Activated B cell treated with CpG ODN at 0.5 μM for 24 hours (primary cell): ENCODE data around the gene IL1RAPL1. TPM values are rescaled to one million over a fixed set of nuclear protein-coding genes. Genes with fewer than 3 reads are reported as not detected.

Experiments
- ATAC-seq: fragments of 200-7000 bp; cut with Tn5 transposase; one replicate; pipeline ENCODE4 v1.10.0; 2021; ENCODE audit warnings: low read depth, mild to moderate bottlenecking, moderate library complexity
- CTCF ChIA-PET: fragments of 350-600 bp; sonication (Branson Sonifier 250); formaldehyde crosslinking; loops from one replicate; lab custom pipeline; 2021; ENCODE audit warnings: antibody characterized with exemption; lab: Charles Lee
- POLR2A ChIA-PET: fragments of 350-600 bp; sonication (Branson Sonifier 250); formaldehyde crosslinking; loops from one replicate; lab custom pipeline; 2021; ENCODE audit warnings: antibody characterized with exemption; lab: Charles Lee
- DNase-seq: peaks from one replicate; pipeline ENCODE4 v3.0.0; 2022
- H3K27ac Mint-ChIP-seq: one replicate; pipeline ENCODE4 v1.8.0; 2020; ENCODE audit warnings: mixed read lengths
- H3K27me3 Mint-ChIP-seq: one replicate; pipeline ENCODE4 v1.8.0; 2021; ENCODE audit warnings: mixed read lengths
- H3K36me3 Mint-ChIP-seq: one replicate; pipeline ENCODE4 v1.8.0; 2021; ENCODE audit warnings: low read depth, mixed read lengths
- H3K4me1 Mint-ChIP-seq: one replicate; pipeline ENCODE4 v1.8.0; 2021; ENCODE audit warnings: mixed read lengths
- H3K4me3 Mint-ChIP-seq: one replicate; pipeline ENCODE4 v1.8.0; 2020; ENCODE audit warnings: mild to moderate bottlenecking, mixed read lengths
- H3K9me3 Mint-ChIP-seq: one replicate; pipeline ENCODE4 v1.8.0; 2020; ENCODE audit warnings: mixed read lengths
- CTCF ChIP-seq: fragments of 200-600 bp; IDR thresholded peaks from one replicate; pipeline ENCODE4 v1.8.0; 2022; ENCODE audit warnings: antibody characterized with exemption, mild to moderate bottlenecking
- intact Hi-C: fragments of 100-400 bp; cut with micrococcal nuclease; formaldehyde crosslinking; loops from one replicate; pipeline ENCODE4 v1.15.1; 2024
- total RNA-seq: library from RNA; stranded (reverse); gene quantifications from 2 replicates; pipeline ENCODE4 v1.2.3, GENCODE V29; 2022

IL1RAPL1 gene
- total RNA-seq, 1 donor from 2014 or later = not detected

- no peak for TF ChIP-seq CTCF
- H3K27ac Mint-ChIP-seq = no peak overlapping the region
- H3K4me1 Mint-ChIP-seq = no peaks in the 10 kb centered on the region
- intact Hi-C loops = no loop called here
- H3K27me3 Mint-ChIP-seq = no peaks in the 10 kb centered on the region
- H3K9me3 Mint-ChIP-seq = peaks cover 3% of the 10 kb centered on the region
- no peak overlapping the region for H3K4me3 Mint-ChIP-seq
- ChIA-PET CTCF (no interaction called here), POLR2A (no interaction called here)
- H3K36me3 Mint-ChIP-seq = no peaks in the 10 kb centered on the region
- DNase-seq = no peak
- no peak for ATAC-seq
Measured at GRCh38 chrX:29911673-29912072, 1324.4 kb downstream of the IL1RAPL1 start.

GRCh38 chrX:29913647-29914046 lies 1326.4 kb downstream of the IL1RAPL1 start:
- no peaks in the 10 kb centered on the region for H3K36me3 Mint-ChIP-seq
- no peak overlapping the region for H3K27ac Mint-ChIP-seq
- H3K9me3 Mint-ChIP-seq = peaks cover 3% of the 10 kb centered on the region
- DNase-seq (no peak), ATAC-seq (no peak)
- no peaks in the 10 kb centered on the region for H3K27me3 Mint-ChIP-seq
- POLR2A ChIA-PET = no interaction called here
- no peak overlapping the region for H3K4me3 Mint-ChIP-seq
- intact Hi-C loops = no loop called here
- no peaks in the 10 kb centered on the region for H3K4me1 Mint-ChIP-seq
- CTCF ChIA-PET = no interaction called here
- no peak for TF ChIP-seq CTCF

GRCh38 chrX:29922607-29923006 lies 1335.4 kb downstream of the IL1RAPL1 start:
- Mint-ChIP-seq H3K4me1 (no peaks in the 10 kb centered on the region), H3K36me3 (no peaks in the 10 kb centered on the region), H3K4me3 (no peak overlapping the region), H3K9me3 (no peaks in the 10 kb centered on the region), H3K27me3 (no peaks in the 10 kb centered on the region), H3K27ac (no peak overlapping the region)
- no peak for ATAC-seq
- no peak for DNase-seq
- intact Hi-C loops = no loop called here
- ChIA-PET POLR2A (no interaction called here), CTCF (no interaction called here)
- TF ChIP-seq CTCF = no peak

GRCh38 chrX:29926056-29926455 lies 1338.8 kb downstream of the IL1RAPL1 start:
- Mint-ChIP-seq H3K36me3 (no peaks in the 10 kb centered on the region), H3K4me1 (no peaks in the 10 kb centered on the region), H3K27me3 (no peaks in the 10 kb centered on the region), H3K9me3 (no peaks in the 10 kb centered on the region), H3K27ac (no peak overlapping the region), H3K4me3 (no peak overlapping the region)
- no peak for TF ChIP-seq CTCF
- CTCF ChIA-PET = no interaction called here
- intact Hi-C loops = no loop called here
- DNase-seq (no peak), ATAC-seq (no peak)
- POLR2A ChIA-PET = no interaction called here

GRCh38 chrX:29926659-29927058 lies 1339.4 kb downstream of the IL1RAPL1 start:
- intact Hi-C loops = no loop called here
- Mint-ChIP-seq H3K27ac (no peak overlapping the region), H3K4me1 (no peaks in the 10 kb centered on the region), H3K27me3 (no peaks in the 10 kb centered on the region), H3K9me3 (no peaks in the 10 kb centered on the region), H3K36me3 (no peaks in the 10 kb centered on the region), H3K4me3 (no peak overlapping the region)
- no peak for DNase-seq
- POLR2A ChIA-PET = no interaction called here
- TF ChIP-seq CTCF = no peak
- no peak for ATAC-seq
- CTCF ChIA-PET = no interaction called here
